ENCODE data around the gene MZF1. TPM values are rescaled to one million over a fixed set of nuclear protein-coding genes. Genes with fewer than 3 reads are reported as not detected.
A peak's percentile ranks its signal among the peaks of the same experiment; 100 is the strongest.

MZF1 gene
- total RNA-seq, 2 experiments from 2014 or later: 21.0 to 21.1 TPM

- CTCF ChIA-PET: interaction anchor here (3.5 kb wide), 1 partner anchor 66 kb away, joined by 14 read pairs; no protein-coding TSS in a partner anchor
- Mint-ChIP-seq H3K9me3 (no peaks in the 10 kb centered on the region), H3K36me3 (ENCODE audit: low read depth) (peaks cover 30% of the 10 kb centered on the region)
Observed at GRCh38 chr19:58515259-58515658, 57.9 kb downstream of the MZF1 start.

GRCh38 chr19:58514564-58515022 lies 58.5 kb downstream of the MZF1 start:
- Mint-ChIP-seq H3K36me3 (ENCODE audit: low read depth) (peaks cover 26% of the 10 kb centered on the region), H3K27ac (peak overlapping the region; percentile 78), H3K27me3 (no peaks in the 10 kb centered on the region), H3K9me3 (no peaks in the 10 kb centered on the region), H3K4me3 (peak overlapping the region; percentile 38), H3K4me1 (ENCODE audit: low read depth) (peaks cover 43% of the 10 kb centered on the region)
- ChIA-PET POLR2A (interaction anchor here (1.0 to 1.6 kb wide), 9 partner anchors 29 to 106 kb away, joined by 4 to 12 read pairs (median 7); partner anchors contain the start of genes CHMP2A, TRIM28, ZNF446 and ZNF584), CTCF (interaction anchor here (0.6 to 3.5 kb wide), 21 partner anchors 8 to 286 kb away, joined by 3 to 15 read pairs (median 4); partner anchors contain the start of genes CHMP2A, TRIM28, UBE2M and ZNF324B)
- Histone ChIP-seq H3K4me3 (ENCODE audit: low read length) (peak overlapping the region; percentile 41), H3K36me3 (ENCODE audit: insufficient read depth, low read length) (peaks cover 19% of the 10 kb centered on the region), H3K27me3 (ENCODE audit: control insufficient read depth in 1 of 2, insufficient read depth in 2 of 2, low read length in 2 of 2) (no peaks in the 10 kb centered on the region), H3K4me1 (ENCODE audit: insufficient read depth, low read length) (peaks cover 56% of the 10 kb centered on the region), H3K9me3 (ENCODE audit: control insufficient read depth in 1 of 2, insufficient read depth in 1 of 2, low read length in 2 of 2) (no peaks in the 10 kb centered on the region), H3K27ac (ENCODE audit: low read depth in 1 of 2, low read length in 2 of 2) (no peak overlapping the region)
- intact Hi-C loops (cut with DNase I, micrococcal nuclease): loop anchor here (1.0 to 5.0 kb wide), 4 partner anchors 60 to 207 kb away; partner anchors contain the start of genes ERVK3-1 (in 1 of the 2) and ZSCAN22 (in 1 of the 2)
- TF ChIP-seq CTCF (IDR thresholded peaks at IDR 0.05): no peak
- no peak for ATAC-seq (ENCODE audit: poor library complexity)
- no peak for DNase-seq

More at GRCh38 chr19:58515259-58515658, 57.9 kb downstream of the MZF1 start:
- DNase-seq (no peak), ATAC-seq (ENCODE audit: poor library complexity) (no peak)
- H3K27ac Mint-ChIP-seq: peak overlapping the region; percentile 78
- intact Hi-C loops (cut with DNase I, micrococcal nuclease): loop anchor here (2.0 to 5.0 kb wide), 3 partner anchors 60 to 208 kb away; partner anchors contain the start of genes ERVK3-1 (in 1 of the 2) and ZSCAN22 (in 1 of the 2)
- Histone ChIP-seq H3K36me3 (ENCODE audit: insufficient read depth, low read length) (peaks cover 19% of the 10 kb centered on the region), H3K4me1 (ENCODE audit: insufficient read depth, low read length) (peaks cover 63% of the 10 kb centered on the region), H3K27me3 (ENCODE audit: control insufficient read depth in 1 of 2, insufficient read depth in 2 of 2, low read length in 2 of 2) (no peaks in the 10 kb centered on the region), H3K9me3 (ENCODE audit: control insufficient read depth in 1 of 2, insufficient read depth in 1 of 2, low read length in 2 of 2) (no peaks in the 10 kb centered on the region), H3K27ac (ENCODE audit: low read depth in 1 of 2, low read length in 2 of 2) (no peak overlapping the region), H3K4me3 (ENCODE audit: low read length) (no peak overlapping the region)
- POLR2A ChIA-PET: no interaction called here
- H3K27me3 Mint-ChIP-seq: no peaks in the 10 kb centered on the region
- TF ChIP-seq CTCF (IDR thresholded peaks at IDR 0.05): no peak
- H3K4me3 Mint-ChIP-seq: peak overlapping the region; percentile 48
- peaks cover 49% of the 10 kb centered on the region for H3K4me1 Mint-ChIP-seq (ENCODE audit: low read depth)

- Histone ChIP-seq H3K9me3 (ENCODE audit: control insufficient read depth in 1 of 2, insufficient read depth in 1 of 2, low read length in 2 of 2) (no peaks in the 10 kb centered on the region), H3K36me3 (ENCODE audit: insufficient read depth, low read length) (peaks cover 19% of the 10 kb centered on the region), H3K27ac (ENCODE audit: low read depth in 1 of 2, low read length in 2 of 2) (peak overlapping the region; percentile 56 to 58), H3K27me3 (ENCODE audit: control insufficient read depth in 1 of 2, insufficient read depth in 2 of 2, low read length in 2 of 2) (no peaks in the 10 kb centered on the region), H3K4me1 (ENCODE audit: insufficient read depth, low read length) (peaks cover 49% of the 10 kb centered on the region), H3K4me3 (ENCODE audit: low read length) (peak overlapping the region; percentile 41)
- Mint-ChIP-seq H3K36me3 (ENCODE audit: low read depth) (peaks cover 19% of the 10 kb centered on the region), H3K4me1 (ENCODE audit: low read depth) (peaks cover 36% of the 10 kb centered on the region), H3K9me3 (no peaks in the 10 kb centered on the region), H3K27ac (peak overlapping the region; percentile 78), H3K27me3 (no peaks in the 10 kb centered on the region), H3K4me3 (peak overlapping the region; percentile 82)
- ATAC-seq (ENCODE audit: poor library complexity) (peak; percentile 93), DNase-seq (peak; percentile 88 to 98 (median 94))
- ChIA-PET CTCF (interaction anchor here (0.6 to 3.5 kb wide), 21 partner anchors 9 to 286 kb away, joined by 3 to 15 read pairs (median 4); partner anchors contain the start of genes CHMP2A, TRIM28, UBE2M and ZNF324B), POLR2A (interaction anchor here (1.0 to 1.6 kb wide), 9 partner anchors 30 to 105 kb away, joined by 4 to 12 read pairs (median 7); partner anchors contain the start of genes CHMP2A, TRIM28, ZNF446 and ZNF584)
- peak; percentile 82 for TF ChIP-seq CTCF (IDR thresholded peaks at IDR 0.05)
- intact Hi-C loops (cut with DNase I, micrococcal nuclease): loop anchor here (1.0 to 2.0 kb wide), 2 partner anchors 61 to 67 kb away; no protein-coding TSS in a partner anchor
Observed at GRCh38 chr19:58513694-58514563, 59.2 kb downstream of the MZF1 start.
